ENCODE measurements around the gene PKNOX1. TPM values are rescaled to one million over a fixed set of nuclear protein-coding genes. Genes with fewer than 3 reads are reported as not detected.
"Not testable (repeated sequence)": the region's sequence is repeated elsewhere in the genome, so short reads cannot be mapped to it uniquely, and the experiment has no call there.

Gene PKNOX1
- total RNA-seq, 1 donor from 2014 or later: 17.5 TPM

GRCh38 chr21:42937034-42937940 is 37.1 kb upstream of the PKNOX1 start:
- not testable (repeated sequence) for DNase-seq (ENCODE audit: low read depth); H3K4me3 ChIP-seq (ENCODE audit: low read depth, low read length)

DNA sequence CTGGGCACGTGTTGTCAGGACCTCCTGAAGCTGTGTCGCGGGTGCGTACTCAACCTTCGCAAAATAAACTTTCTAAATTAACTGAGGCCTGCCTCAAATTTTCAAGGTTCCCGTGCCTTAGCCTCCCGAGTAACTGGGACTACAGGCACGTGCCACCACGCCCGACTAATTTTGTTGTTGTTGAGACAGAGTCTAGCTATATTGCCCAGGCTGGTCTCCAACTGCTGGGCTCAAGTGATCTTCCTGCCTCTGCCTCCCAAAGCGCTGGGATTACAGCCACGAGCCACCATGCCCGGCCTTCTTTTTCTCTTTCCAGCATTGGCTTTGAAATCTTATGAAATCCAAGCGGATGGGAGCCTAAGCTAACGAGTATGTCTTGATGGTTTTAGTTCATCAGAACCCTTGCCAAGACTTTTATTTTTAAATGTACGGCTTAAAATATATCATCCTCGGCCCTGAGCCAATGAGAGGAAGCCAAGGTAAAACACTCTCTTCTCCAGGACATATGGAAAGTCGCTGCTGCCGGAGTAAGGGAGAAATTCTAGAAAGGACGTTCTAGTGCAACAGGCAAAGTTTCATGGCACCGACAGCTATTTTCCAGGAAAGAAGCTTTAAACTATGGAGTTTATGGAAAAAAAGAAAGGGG is 36.3 kb upstream of the PKNOX1 start:
- no peak overlapping the region for H3K4me3 ChIP-seq (ENCODE audit: low read depth, low read length)
- TF ChIP-seq CTCF (conservative IDR thresholded peaks at IDR 0.05; ENCODE audit: low read depth, low read length): no peak
- no peak for DNase-seq (ENCODE audit: low read depth)

DNA sequence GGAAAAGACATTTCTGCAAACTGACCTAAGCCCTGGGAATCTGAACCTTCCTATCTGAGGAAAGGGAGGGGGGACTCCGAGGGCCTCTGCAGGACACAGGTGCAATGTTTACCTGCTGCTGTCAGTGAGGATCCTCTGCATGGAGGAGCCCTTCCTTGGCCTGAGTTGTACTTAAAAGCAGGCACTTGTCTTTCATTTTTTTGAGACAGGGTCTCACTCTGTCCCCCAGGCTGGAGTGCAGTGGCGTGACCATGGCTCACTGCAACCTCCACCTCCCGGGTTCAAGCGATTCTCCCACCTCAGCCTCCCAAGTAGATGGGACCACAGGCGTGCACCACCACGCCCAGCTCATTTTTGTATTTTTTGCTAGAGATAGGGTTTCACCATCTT is 35.8 kb upstream of the PKNOX1 start:
- not testable (repeated sequence) for H3K4me3 ChIP-seq (ENCODE audit: low read depth, low read length); DNase-seq (ENCODE audit: low read depth)

GRCh38 chr21:42939582-42940413 is 34.6 kb upstream of the PKNOX1 start:
- peak; percentile 81 for DNase-seq (ENCODE audit: low read depth)
- TF ChIP-seq CTCF (conservative IDR thresholded peaks at IDR 0.05; ENCODE audit: low read depth, low read length): no peak
- no peak overlapping the region for H3K4me3 ChIP-seq (ENCODE audit: low read depth, low read length)

GRCh38 chr21:42941696-42942085 is 32.7 kb upstream of the PKNOX1 start:
- no peak overlapping the region for H3K4me3 ChIP-seq (ENCODE audit: low read depth, low read length)
- no peak for DNase-seq (ENCODE audit: low read depth)
- TF ChIP-seq CTCF (conservative IDR thresholded peaks at IDR 0.05; ENCODE audit: low read depth, low read length): no peak

DNA sequence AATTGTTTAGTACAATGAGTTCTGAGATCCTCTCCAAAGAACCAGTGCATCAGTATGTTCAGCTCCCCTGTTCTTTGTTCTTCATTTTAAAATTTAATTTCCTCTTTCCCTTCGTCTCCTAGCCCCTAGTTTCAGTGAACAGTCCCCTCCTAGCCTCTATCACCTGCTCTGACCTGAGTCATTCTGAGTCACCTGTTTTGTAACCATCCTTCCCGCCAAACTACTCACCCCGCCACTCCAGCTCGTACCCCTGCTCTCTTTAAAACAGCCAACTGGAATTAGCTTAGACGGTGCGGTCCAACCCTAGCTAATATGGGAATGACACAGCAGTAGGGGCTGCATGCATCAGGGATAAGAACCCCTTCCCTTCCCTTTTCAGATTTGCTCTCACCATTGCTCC is 32.1 kb upstream of the PKNOX1 start:
- no peak for DNase-seq (ENCODE audit: low read depth)
- no peak for TF ChIP-seq CTCF (conservative IDR thresholded peaks at IDR 0.05; ENCODE audit: low read depth, low read length)
- no peak overlapping the region for H3K4me3 ChIP-seq (ENCODE audit: low read depth, low read length)

DNA sequence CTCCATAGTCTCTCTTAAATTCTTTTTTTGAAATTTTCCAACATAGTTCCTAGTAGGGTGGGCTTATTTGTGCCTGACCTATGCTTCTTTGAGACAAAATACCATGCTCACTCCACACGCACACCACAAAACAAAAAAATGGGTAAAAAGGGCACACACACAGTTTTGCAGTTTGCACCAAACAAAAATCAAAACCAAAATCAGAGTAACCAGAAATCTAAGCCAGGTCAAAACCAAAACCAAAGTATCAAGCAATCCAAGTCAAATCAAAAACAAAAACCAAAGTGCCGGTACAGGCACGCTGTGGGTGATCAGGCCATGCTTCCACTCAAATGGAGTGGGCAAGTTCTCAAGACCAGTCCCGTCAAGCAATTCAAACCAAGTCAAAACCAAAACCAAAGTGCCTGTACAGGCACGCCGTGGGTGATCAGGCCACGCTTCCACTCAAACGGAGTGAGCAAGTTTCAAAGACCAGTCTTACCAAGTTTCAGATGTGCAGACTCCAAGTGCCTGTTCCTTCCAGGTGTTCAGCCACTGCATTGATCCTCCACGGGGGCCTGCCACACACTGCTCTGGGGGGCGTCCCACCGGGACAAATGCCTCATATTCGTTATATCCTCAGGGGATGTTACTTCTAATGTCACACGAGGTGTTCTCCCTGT is 25.1 kb upstream of the PKNOX1 start:
- not testable (repeated sequence) for DNase-seq (ENCODE audit: low read depth)

DNA sequence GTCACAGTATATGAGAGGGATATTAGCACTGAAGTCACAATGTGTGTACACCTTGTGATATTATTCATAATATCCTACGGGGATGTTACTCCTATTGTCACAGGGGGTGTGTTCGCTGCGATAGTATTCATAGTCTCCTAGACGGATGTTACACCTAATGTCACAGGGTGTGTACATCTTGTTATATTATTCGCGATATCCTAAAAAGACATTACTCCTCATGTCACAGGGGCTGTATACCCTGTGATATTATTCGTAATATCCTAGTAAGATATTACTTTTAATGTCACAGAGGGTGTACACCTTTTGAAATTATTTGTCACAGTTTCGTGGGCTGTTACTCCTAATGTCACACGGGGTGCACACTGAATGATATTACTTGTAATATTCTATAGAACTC is 23.2 kb upstream of the PKNOX1 start:
- not testable (repeated sequence) for DNase-seq (ENCODE audit: low read depth)

More for the DNA sequence above, 25.1 kb upstream of the PKNOX1 start:
- not testable (repeated sequence) for H3K4me3 ChIP-seq (ENCODE audit: low read depth, low read length)

More for the DNA sequence above, 23.2 kb upstream of the PKNOX1 start:
- H3K4me3 ChIP-seq (ENCODE audit: low read depth, low read length): not testable (repeated sequence)
